GM18867 (cell line): Measurements from ENCODE around the gene RTN3.

Experiments
- ATAC-seq: cut with Tn5 transposase; IDR thresholded peaks from one replicate; pipeline ENCODE4 v1.9.1; 2021; ENCODE audit warnings: mild to moderate bottlenecking, moderate library complexity; ENCODE audit not compliant: unreplicated experiment

Gene RTN3

DNA sequence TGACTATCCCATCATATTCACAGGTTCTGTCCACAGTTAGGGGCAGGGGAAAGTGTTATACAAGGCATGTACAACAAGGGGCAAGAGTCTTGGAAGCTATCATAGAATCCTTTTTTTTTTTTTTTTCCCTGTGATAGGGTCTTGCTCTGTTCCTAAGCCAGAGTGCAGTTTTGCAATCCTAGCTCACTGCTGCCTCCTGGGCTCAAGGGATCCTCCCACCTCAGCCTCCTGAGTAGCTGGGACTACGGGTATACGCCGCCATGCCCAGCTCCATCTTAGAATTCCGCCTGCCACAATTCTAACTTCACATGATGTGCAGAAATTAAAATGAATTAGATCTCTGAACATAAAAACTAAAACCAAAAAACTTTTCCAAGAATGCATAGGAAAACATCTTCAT lies 55.6 kb downstream of the RTN3 start:
- ATAC-seq: no peak

- no peak for ATAC-seq
Observed at GRCh38 chr11:63737718-63738117, 56.4 kb downstream of the RTN3 start.

DNA sequence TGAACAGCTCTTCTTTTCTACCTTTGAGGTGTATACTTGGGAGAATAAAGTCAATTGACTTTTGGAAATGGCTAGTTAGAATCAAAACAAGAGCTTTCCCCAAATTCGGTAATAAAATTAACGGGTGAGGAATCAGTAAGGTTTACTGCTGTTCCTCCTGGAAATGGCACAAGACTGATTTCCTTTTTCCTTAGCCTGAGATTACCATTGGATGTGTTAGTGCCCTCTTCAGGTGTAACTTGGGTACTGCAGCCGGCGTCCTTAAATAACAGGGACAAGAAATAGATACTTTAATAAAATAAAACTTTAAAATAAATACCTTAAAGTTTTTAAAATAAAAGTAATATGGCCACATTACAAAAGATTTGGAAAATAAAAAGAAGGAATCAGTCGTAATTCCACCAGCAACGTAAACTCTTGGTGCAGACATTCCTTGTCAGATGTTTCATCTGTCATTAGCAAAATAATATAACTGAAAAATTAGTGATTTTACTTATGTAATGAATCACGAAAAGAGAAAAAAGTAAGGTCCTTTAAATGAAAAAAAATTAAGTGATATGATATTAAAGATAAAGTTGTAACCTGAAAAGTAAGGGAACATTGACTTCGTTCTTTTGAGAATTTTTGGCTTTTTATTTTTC lies 57.5 kb downstream of the RTN3 start:
- no peak for ATAC-seq

DNA sequence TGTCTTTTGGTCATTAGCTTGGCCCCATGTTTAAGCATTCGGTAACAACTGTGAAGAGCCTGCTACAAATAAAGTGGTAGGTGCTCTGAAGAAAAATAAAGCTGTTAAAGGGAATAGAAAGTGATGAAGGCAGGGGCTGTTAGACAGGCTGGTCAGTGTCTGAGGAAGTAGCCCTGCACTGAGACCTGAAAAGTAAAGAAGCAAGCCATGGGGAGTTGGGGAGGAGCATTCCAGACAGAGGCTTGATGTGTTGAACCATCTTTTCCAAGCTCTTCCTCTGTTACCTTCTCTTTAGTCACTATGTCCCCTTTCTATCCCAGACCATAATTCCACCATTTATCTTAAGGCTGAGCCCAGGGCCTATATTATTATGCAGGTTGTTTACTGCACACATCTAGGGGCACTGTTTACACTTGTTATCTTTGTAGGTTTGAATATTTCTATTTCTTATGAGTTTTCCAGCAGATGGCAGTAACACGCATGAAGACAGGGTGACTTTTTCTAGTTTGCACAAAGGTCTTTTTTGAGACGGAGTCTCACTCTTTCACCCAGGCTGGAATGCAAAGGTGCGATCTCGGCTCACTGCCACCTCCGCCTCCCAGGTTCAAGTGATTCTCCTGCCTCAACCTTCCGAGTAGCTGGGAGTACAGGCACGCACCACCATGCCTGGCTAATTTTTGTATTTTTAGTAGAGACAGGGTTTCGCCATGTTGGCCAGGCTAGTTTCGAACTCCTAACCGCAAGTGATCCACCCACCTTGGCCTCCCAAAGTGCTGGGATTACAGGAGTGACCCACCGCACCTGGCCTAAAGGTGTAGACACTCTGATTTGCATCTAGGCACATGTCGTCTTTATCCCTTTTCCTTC lies 64.2 kb downstream of the RTN3 start:
- ATAC-seq: no peak

GRCh38 chr11:63747011-63747410 lies 65.7 kb downstream of the RTN3 start:
- no peak for ATAC-seq

- no peak for ATAC-seq
Observed at GRCh38 chr11:63749624-63750023, 68.3 kb downstream of the RTN3 start.

DNA sequence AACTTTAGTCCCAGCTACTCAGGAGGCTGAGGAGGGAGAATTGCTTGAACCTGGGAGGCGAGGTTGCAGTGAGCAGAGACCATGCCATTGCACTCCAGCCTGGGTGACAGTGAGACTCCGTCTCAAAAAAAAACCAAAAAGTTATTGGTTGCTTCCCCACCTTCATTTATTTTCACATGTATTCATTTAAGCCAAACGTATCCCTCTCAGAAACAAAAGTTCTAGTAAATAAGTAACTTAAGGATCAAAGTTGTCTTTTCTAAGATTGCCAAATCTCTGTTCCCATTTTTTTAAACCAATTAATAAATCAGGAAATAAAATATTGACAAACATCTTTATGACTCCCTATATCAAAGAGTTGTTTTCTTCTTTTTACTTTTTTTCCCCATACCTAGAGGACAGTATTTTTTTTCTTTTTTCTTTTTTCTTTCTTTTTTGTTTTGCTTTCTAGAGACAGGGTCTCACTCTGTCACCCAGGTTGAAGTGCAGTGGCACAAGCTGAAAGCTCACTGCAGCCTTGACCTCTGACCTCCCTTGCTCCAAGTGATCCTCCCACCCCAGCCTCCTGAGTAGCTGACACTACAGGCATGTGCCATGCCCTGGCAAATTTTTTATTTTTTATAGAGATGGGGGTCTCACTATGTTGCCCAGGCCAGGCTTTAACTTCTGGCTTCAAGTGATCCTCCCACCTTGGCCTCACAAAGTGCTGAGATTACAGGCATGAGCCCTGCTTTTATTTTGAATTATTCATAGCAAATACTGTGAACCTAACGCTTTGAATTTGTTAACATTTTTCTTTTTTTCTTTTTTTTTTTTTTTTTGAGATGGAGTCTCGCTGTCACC lies 75.8 kb downstream of the RTN3 start:
- no peak for ATAC-seq

DNA sequence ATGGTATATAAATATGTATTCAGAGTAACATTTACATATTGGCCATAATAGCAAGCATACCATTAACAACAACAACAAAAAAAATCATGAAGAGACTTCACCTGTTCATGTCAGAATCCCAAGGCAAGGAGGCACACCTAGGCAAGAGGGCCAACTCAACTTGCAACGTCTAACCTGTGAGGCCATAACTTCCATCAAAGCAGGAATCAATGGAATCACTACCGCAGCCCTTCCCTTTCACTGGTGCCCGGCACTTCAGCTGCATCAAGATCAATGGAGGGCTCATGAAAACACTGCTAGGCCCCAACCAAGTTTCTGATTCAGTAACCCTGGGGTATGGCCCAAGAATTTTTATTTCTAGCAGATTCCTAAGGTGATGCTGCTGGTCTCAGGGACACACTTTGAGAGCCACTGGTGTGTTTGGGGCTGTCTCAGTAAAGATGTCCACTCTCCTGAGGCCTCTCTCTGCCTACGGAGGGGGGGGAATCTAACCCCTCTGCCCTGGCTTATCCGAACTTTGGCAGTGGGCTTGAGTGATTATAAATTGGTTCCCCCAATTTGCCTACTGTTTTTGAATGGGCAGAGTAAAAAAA lies 79.3 kb downstream of the RTN3 start:
- ATAC-seq: no peak

DNA sequence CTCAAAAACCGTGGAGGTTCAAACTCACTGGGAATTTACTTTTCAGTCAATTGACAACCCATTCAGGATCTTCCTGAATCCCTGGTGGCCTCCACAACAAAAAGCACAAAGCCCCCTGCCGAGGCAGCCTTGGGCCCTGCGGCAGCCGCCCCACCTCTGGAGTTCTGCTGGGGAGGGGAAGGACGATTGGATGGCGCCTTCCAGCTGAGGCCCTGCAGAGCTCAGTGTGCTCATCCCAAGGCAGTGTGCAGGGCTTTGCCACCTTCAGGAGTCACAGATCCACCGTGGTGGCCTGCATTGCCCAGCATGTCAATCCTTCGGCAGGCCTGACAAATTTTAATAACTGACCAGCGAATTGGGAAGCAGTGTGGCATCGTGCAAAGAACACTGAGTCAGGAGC lies 79.9 kb downstream of the RTN3 start:
- ATAC-seq: no peak

- ATAC-seq: no peak
Observed at GRCh38 chr11:63761931-63762653, 80.8 kb downstream of the RTN3 start.

DNA sequence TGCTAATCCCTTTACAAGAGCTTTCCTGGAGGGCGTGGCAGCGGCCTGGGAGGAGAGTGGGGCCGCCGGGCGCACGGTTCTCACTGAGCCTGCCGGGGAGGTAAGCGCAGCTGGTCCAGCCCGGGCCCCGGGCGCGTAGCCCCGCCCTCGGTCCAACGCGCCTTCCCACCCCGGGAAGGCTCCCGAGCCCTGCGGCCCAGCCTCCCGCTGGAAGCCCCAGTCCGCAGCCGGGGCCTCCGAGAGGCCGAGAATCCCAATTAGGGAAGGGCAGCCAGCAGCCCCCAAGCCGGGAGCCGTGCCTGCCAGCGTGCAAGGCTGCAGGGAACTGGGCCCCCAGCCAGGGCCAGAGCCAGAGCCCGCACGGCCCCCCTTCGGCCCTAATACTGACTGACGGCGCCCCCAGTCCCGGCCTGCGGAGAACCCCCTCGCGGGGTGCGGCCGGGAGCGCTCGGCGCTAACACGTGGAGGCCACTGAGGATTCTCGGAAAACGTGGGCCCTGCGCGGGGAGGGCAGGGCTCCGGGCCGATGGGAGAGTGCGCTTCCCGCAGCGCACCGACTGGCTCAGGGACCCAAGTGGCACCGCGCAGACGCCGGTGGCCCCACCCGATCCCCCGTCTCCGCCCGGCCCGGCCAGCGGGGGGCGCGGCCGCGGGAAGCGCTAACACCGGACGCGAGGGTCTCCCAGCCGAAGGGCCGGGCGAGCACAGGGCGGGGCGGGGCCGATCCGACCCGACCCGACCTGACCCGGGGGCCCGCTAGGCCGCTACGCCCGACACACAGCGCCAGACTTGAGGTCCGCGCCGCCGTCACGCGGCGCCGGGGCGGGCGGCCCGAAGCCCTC lies 81.6 kb downstream of the RTN3 start:
- ATAC-seq: no peak

- no peak for ATAC-seq
Observed at GRCh38 chr11:63763496-63764339, 82.4 kb downstream of the RTN3 start.

GRCh38 chr11:63764340-63764678 lies 83.0 kb downstream of the RTN3 start:
- no peak for ATAC-seq

DNA sequence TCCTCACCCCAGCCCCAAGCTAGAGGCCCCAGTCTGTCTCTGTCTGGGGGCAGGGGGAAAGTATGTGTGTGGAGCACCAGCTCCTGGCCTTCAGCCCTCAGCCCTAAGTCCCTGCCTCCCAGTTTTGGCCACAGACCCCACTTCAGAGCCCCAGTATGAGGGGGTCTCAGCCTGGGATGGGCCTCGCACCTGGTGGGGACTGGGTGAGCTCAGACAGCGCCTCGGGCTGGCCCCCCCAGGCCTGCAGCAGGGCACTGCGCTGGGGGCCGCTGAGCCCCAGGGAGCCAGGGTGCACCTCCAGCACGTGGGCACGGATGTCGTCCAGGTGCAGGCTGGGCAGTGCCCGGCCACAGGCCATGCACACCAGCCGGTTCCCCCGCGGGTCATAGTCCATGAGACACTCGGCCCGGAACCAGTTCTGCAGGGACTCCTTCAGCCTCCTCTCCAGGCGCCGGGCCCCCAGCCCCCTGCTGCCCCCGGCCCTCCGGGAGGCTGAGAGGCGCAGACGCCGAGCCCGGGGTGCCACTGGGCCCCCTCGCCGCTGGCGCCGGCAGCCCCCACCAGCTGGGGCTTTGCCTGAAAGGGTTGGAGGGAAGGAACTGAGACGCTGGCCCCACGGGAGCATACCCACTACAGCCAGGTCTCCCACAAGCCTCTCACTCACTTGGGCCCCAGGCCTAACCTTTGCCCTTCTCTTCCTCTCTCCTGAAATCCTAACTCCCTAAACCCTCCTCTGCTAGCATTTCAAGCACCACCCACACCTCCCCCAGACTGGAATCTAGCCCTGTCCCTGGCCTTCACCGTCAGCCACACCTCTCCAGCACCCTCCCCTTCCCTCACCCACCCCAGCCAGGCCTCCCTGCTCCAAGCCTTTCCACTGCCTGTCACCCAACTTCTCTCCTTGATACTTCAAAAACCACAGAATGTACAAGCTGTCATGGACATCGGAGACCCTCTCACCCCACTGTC lies 83.7 kb downstream of the RTN3 start:
- ATAC-seq: no peak

- no peak for ATAC-seq
Observed at GRCh38 chr11:63765688-63766241, 84.5 kb downstream of the RTN3 start.

DNA sequence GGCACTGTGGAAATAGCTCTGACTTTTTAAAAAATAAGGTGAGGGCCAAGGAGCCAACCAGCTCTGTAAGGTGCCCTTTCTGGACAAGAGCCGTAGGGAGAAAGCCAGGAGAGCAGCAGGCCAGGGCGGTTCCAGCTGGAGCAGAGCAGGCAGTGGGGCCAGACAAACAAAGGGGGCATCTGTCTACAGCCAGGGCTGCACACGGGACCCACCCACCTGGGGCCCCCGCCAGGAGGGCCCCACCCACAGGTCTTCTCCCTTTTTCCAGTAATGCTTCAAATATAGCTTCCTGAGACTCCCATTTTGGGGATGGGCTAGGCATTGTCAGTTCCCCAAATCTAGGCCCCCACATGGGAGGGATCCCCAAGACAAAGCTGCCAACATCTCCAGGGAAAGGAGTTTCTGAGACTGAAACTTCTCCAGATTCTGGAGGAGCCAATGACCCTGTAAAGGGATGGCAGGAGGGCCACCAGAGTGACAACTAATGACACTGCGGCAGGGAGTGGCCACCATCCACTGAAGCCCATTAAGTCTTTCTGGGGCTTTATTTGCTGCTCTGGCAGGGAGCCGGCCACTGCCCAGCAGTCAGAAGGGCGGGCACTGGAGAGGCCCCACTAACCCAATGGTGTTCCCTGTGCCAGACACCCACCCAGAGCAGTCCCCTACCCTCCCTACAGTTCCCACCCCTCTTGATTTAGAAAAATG lies 85.4 kb downstream of the RTN3 start:
- ATAC-seq: no peak

- ATAC-seq: no peak
Observed at GRCh38 chr11:63767267-63767564, 85.9 kb downstream of the RTN3 start.
